ENCODE data around the gene HDAC8.

GRCh38 chrX:72360326-72360725, 212.3 kb downstream of the HDAC8 start:
- TF ChIP-seq CTCF (IDR thresholded peaks at IDR 0.05; ENCODE audit: low read length) = no peak
- no peak for TF ChIP-seq EZH2phosphoT487 (IDR thresholded peaks at IDR 0.05; ENCODE audit: low read length)
